ENCODE measurements around the gene FEM1C.
"Not testable (repeated sequence)": the region's sequence is repeated elsewhere in the genome, so short reads cannot be mapped to it uniquely, and the experiment has no call there.

FEM1C gene

GRCh38 chr5:115520191-115520590 lies 24.4 kb downstream of the FEM1C start:
- DNase-seq (ENCODE audit: low read depth in 2 of 2), result no peak

GRCh38 chr5:115516372-115516771 lies 28.2 kb downstream of the FEM1C start:
- DNase-seq (ENCODE audit: low read depth in 2 of 2), result no peak

GRCh38 chr5:115514220-115514619 lies 30.4 kb downstream of the FEM1C start:
- DNase-seq (ENCODE audit: low read depth in 2 of 2), result no peak

GRCh38 chr5:115511632-115512031 lies 32.9 kb downstream of the FEM1C start:
- no peak for DNase-seq (ENCODE audit: low read depth in 2 of 2)

GRCh38 chr5:115510145-115510645 lies 34.4 kb downstream of the FEM1C start:
- no peak for DNase-seq (ENCODE audit: low read depth in 2 of 2)

GRCh38 chr5:115509547-115509946 lies 35.0 kb downstream of the FEM1C start:
- no peak for DNase-seq (ENCODE audit: low read depth in 2 of 2)

GRCh38 chr5:115507681-115508080 lies 36.9 kb downstream of the FEM1C start:
- no peak for DNase-seq (ENCODE audit: low read depth in 2 of 2)

GRCh38 chr5:115503420-115503819 lies 41.2 kb downstream of the FEM1C start:
- no peak for DNase-seq (ENCODE audit: low read depth in 2 of 2)

- no peak for DNase-seq (ENCODE audit: low read depth in 2 of 2)
Observed at GRCh38 chr5:115501464-115502210, 42.9 kb downstream of the FEM1C start.

- no peak for DNase-seq (ENCODE audit: low read depth in 2 of 2)
Observed at GRCh38 chr5:115500225-115500624, 44.4 kb downstream of the FEM1C start.

GRCh38 chr5:115496936-115497576 lies 47.5 kb downstream of the FEM1C start:
- no peak for DNase-seq (ENCODE audit: low read depth in 2 of 2)

GRCh38 chr5:115494570-115495289 lies 49.8 kb downstream of the FEM1C start:
- DNase-seq (ENCODE audit: low read depth in 2 of 2), result no peak

GRCh38 chr5:115490596-115490995 lies 54.0 kb downstream of the FEM1C start:
- no peak for DNase-seq (ENCODE audit: low read depth in 2 of 2)

GRCh38 chr5:115489733-115490132 lies 54.8 kb downstream of the FEM1C start:
- no peak for DNase-seq (ENCODE audit: low read depth in 2 of 2)

GRCh38 chr5:115487756-115488155 lies 56.8 kb downstream of the FEM1C start:
- DNase-seq (ENCODE audit: low read depth in 2 of 2), result no peak

GRCh38 chr5:115487168-115487567 lies 57.4 kb downstream of the FEM1C start:
- DNase-seq (ENCODE audit: low read depth in 2 of 2), result no peak

- no peak for DNase-seq (ENCODE audit: low read depth in 2 of 2)
Observed at GRCh38 chr5:115486728-115487127, 57.8 kb downstream of the FEM1C start.

GRCh38 chr5:115484368-115484767 lies 60.2 kb downstream of the FEM1C start:
- no peak for DNase-seq (ENCODE audit: low read depth in 2 of 2)

- no peak for DNase-seq (ENCODE audit: low read depth in 2 of 2)
Observed at GRCh38 chr5:115480900-115481299, 63.7 kb downstream of the FEM1C start.

GRCh38 chr5:115480271-115480670 lies 64.3 kb downstream of the FEM1C start:
- no peak for DNase-seq (ENCODE audit: low read depth in 2 of 2)

GRCh38 chr5:115479166-115479873 lies 65.3 kb downstream of the FEM1C start:
- not testable (repeated sequence) for DNase-seq (ENCODE audit: low read depth in 2 of 2)

- no peak for DNase-seq (ENCODE audit: low read depth in 2 of 2)
Observed at GRCh38 chr5:115478281-115478680, 66.3 kb downstream of the FEM1C start.
